Smooth muscle cell (in vitro differentiated cells): ENCODE measurements around the gene ABCC8. TPM values are rescaled to one million over a fixed set of nuclear protein-coding genes. Genes with fewer than 3 reads are reported as not detected.

Source experiments
- DNase-seq: peaks from one replicate; lab custom pipeline; 2025; ENCODE audit not compliant: unreplicated experiment; lab: John Stamatoyannopoulos, UW
- H2AFZ ChIP-seq: fragments of 200-600 bp; sonication (generic); 2 replicates; pipeline ENCODE4 v1.6.0; 2016; ENCODE audit warnings: antibody characterized with exemption, low read depth, mild to moderate bottlenecking
- H3F3A ChIP-seq: fragments of 200-600 bp; sonication (generic); 2 replicates; pipeline ENCODE4 v1.6.0; 2017; ENCODE audit warnings: antibody characterized with exemption, low read depth
- H3K27ac ChIP-seq: fragments of 200-600 bp; sonication (generic); 2 replicates; pipeline ENCODE4 v1.5.1; 2016; ENCODE audit warnings: low read depth, mild to moderate bottlenecking
- H3K27me3 ChIP-seq: fragments of 200-600 bp; sonication (generic); 2 replicates; pipeline ENCODE4 v1.6.1; 2016; ENCODE audit warnings: low read depth, mild to moderate bottlenecking
- H3K36me3 ChIP-seq: fragments of 200-600 bp; sonication (generic); 2 replicates; pipeline ENCODE4 v1.5.1; 2016; ENCODE audit warnings: low read depth
- H3K4me1 ChIP-seq: fragments of 200-600 bp; sonication (generic); 2 replicates; pipeline ENCODE4 v1.5.1; 2016; ENCODE audit warnings: low read depth
- H3K4me2 ChIP-seq: fragments of 200-600 bp; sonication (generic); 2 replicates; pipeline ENCODE4 v1.6.0; 2016; ENCODE audit warnings: mild to moderate bottlenecking
- H3K4me3 ChIP-seq: fragments of 200-600 bp; sonication (generic); 2 replicates; pipeline ENCODE4 v1.5.1; 2016; ENCODE audit warnings: mild to moderate bottlenecking
- H3K79me2 ChIP-seq: fragments of 200-600 bp; sonication (generic); 2 replicates; pipeline ENCODE4 v1.6.0; 2016; ENCODE audit warnings: low read depth, mild to moderate bottlenecking
- H3K9ac ChIP-seq: fragments of 200-600 bp; sonication (generic); 2 replicates; pipeline ENCODE4 v1.6.0; 2016; ENCODE audit warnings: low read depth
- H3K9me3 ChIP-seq: fragments of 200-600 bp; sonication (generic); replicated peaks from 2 replicates; pipeline ENCODE4 v1.5.1; 2016; ENCODE audit warnings: low read depth
- H4K20me1 ChIP-seq: fragments of 200-600 bp; sonication (generic); 2 replicates; pipeline ENCODE4 v1.6.0; 2016; ENCODE audit warnings: low read depth
- CTCF ChIP-seq: fragments of 200-600 bp; sonication (generic); IDR thresholded peaks from 2 replicates; pipeline ENCODE4 v1.5.1; 2017; ENCODE audit warnings: borderline replicate concordance, mild to moderate bottlenecking, antibody characterized with exemption; ENCODE audit not compliant: insufficient read depth, poor library complexity, severe bottlenecking
- WGBS: methylation state at CpG from one replicate; pipeline ENCODE4 v1.1.7; 2016; ENCODE audit warnings: low lambda C conversion rate; 5-methylcytosine and 5-hydroxymethylcytosine counted together
- polyA plus RNA-seq: library from polyadenylated mRNA; unstranded; fragments of >200 nt; fragmentation: Nextera tagmentation; extraction: Ambion mirVana; gene quantifications from 2 replicates; pipeline ENCODE4 v1.2.1, GENCODE V29; 2016
- total RNA-seq: library from RNA; depleted of rRNA; stranded (reverse); fragments of >200 nt; gene quantifications from 2 replicates; pipeline ENCODE4 v1.2.3, GENCODE V29; 2014

ABCC8 gene
- total and polyA plus RNA-seq, 2 experiments from 2014 or later: not detected

GRCh38 chr11:17406082-17406817, 70.4 kb downstream of the ABCC8 start:
- Histone ChIP-seq H2AFZ (no peak overlapping the region), H4K20me1 (no peaks in the 10 kb centered on the region), H3K4me2 (no peak overlapping the region), H3K27ac (no peak overlapping the region), H3F3A (no peaks in the 10 kb centered on the region), H3K4me3 (no peak overlapping the region), H3K9me3 (no peaks in the 10 kb centered on the region), H3K36me3 (no peaks in the 10 kb centered on the region), H3K27me3 (peaks cover 5% of the 10 kb centered on the region), H3K9ac (no peak overlapping the region), H3K4me1 (no peaks in the 10 kb centered on the region), H3K79me2 (no peaks in the 10 kb centered on the region)
- DNase-seq: no peak
- 93% methylated on average over 8 of the region's 8 CpGs for WGBS
- TF ChIP-seq CTCF: no peak

GRCh38 chr11:17405232-17406005, 71.2 kb downstream of the ABCC8 start:
- Histone ChIP-seq H3K4me3 (no peak overlapping the region), H3K9ac (no peak overlapping the region), H3K27me3 (no peaks in the 10 kb centered on the region), H3K36me3 (no peaks in the 10 kb centered on the region), H3K79me2 (no peaks in the 10 kb centered on the region), H4K20me1 (no peaks in the 10 kb centered on the region), H3F3A (no peaks in the 10 kb centered on the region), H3K4me1 (no peaks in the 10 kb centered on the region), H2AFZ (no peak overlapping the region), H3K27ac (no peak overlapping the region), H3K4me2 (no peak overlapping the region), H3K9me3 (no peaks in the 10 kb centered on the region)
- WGBS: 76% methylated on average over 15 of the region's 15 CpGs
- no peak for TF ChIP-seq CTCF
- DNase-seq: no peak

GRCh38 chr11:17403980-17404759, 72.5 kb downstream of the ABCC8 start:
- DNase-seq: no peak
- no peak overlapping the region for H3K9ac ChIP-seq

More at GRCh38 chr11:17403980-17404759, 72.5 kb downstream of the ABCC8 start:
- TF ChIP-seq CTCF: no peak
- 85% methylated on average over 18 of the region's 18 CpGs for WGBS
- Histone ChIP-seq H3F3A (no peaks in the 10 kb centered on the region), H3K4me3 (no peak overlapping the region), H3K36me3 (no peaks in the 10 kb centered on the region), H3K27me3 (no peaks in the 10 kb centered on the region), H3K4me1 (no peaks in the 10 kb centered on the region), H2AFZ (no peak overlapping the region), H3K27ac (no peak overlapping the region), H3K9me3 (no peaks in the 10 kb centered on the region), H3K4me2 (no peak overlapping the region), H4K20me1 (no peaks in the 10 kb centered on the region), H3K79me2 (no peaks in the 10 kb centered on the region)
